ENCODE data around the gene SH3RF3. TPM values are rescaled to one million over a fixed set of nuclear protein-coding genes. Genes with fewer than 3 reads are reported as not detected.

SH3RF3 gene
- total RNA-seq, 2 donors from 2014 or later = 1.3 to 2.5 TPM

DNA sequence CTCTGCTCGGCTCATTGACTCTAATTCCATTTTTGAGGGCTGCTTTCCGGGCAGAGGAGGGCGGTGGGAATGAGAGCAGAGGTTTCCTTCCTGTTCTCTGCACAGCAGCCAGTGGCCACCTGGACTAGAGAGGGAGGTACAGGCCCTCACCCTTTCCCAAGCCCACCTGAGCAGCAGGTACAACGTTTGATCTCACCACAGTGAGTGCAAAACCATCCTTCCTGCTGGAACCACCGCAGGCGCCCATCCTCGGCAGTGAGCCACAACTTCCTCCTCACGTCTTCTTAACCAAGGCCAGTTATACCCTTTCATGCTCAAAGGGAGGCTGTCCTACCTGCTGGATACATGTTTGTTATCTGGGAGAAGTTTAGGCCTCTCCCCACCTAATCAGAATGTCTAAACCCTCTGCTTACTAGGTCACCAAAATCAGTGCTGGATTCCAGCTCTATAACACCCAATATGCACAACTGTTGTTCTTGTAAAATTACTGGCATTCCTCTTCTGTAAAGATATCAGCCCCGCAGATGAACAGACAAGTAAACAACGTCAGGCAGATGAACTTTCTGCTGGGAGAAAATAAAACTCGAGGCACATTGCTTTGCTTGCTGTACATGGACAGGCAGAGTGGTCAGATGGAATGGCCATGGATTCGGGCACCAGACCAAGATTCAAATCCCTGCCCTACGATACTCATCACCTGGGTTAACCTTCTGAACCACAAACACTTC lies 191.4 kb downstream of the SH3RF3 start:
- H3K4me1 ChIP-seq = no peaks in the 10 kb centered on the region
- no peak overlapping the region for H3K27ac ChIP-seq
- intact Hi-C loops (cut with DNase I) = no loop called here
- H3K9me3 ChIP-seq = no peaks in the 10 kb centered on the region
- TF ChIP-seq, protein P1, sequence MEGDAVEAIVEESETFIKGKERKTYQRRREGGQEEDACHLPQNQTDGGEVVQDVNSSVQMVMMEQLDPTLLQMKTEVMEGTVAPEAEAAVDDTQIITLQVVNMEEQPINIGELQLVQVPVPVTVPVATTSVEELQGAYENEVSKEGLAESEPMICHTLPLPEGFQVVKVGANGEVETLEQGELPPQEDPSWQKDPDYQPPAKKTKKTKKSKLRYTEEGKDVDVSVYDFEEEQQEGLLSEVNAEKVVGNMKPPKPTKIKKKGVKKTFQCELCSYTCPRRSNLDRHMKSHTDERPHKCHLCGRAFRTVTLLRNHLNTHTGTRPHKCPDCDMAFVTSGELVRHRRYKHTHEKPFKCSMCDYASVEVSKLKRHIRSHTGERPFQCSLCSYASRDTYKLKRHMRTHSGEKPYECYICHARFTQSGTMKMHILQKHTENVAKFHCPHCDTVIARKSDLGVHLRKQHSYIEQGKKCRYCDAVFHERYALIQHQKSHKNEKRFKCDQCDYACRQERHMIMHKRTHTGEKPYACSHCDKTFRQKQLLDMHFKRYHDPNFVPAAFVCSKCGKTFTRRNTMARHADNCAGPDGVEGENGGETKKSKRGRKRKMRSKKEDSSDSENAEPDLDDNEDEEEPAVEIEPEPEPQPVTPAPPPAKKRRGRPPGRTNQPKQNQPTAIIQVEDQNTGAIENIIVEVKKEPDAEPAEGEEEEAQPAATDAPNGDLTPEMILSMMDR (IDR thresholded peaks at IDR 0.05) = no peak
- no peaks in the 10 kb centered on the region for H3K36me3 ChIP-seq
- no peak overlapping the region for H3K9ac ChIP-seq (ENCODE audit: low read depth in 2 of 2, low read length in 2 of 2)
- no peak overlapping the region for H3K4me3 ChIP-seq
- DNase-seq = no peak
- no peaks in the 10 kb centered on the region for H3K27me3 ChIP-seq

DNA sequence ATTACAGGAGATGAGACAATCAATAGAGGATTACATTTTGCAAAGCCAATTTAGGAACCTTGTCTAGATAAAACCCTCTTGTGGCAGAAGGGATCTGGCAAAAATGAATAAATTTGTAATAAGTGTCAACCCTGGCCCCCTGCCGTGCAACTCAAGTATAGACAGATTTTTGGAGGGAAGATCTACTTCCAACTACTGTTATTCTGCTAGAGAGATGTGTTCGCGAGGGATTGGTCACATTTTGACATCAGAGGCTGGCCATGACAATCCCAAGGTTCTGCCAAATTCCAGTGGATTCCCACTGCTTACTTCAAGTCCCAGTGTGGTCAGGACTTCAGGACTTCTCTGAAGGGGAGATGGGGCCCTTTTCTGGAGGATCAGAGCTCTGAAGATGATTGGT lies 192.6 kb downstream of the SH3RF3 start:
- Histone ChIP-seq H3K27me3 (no peaks in the 10 kb centered on the region), H3K4me3 (no peak overlapping the region), H3K4me1 (no peaks in the 10 kb centered on the region), H3K9ac (ENCODE audit: low read depth in 2 of 2, low read length in 2 of 2) (no peak overlapping the region), H3K27ac (peak overlapping the region; percentile 61), H3K36me3 (no peaks in the 10 kb centered on the region), H3K9me3 (no peaks in the 10 kb centered on the region)
- no peak for DNase-seq
- intact Hi-C loops (cut with DNase I) = no loop called here
- TF ChIP-seq, protein P1 (IDR thresholded peaks at IDR 0.05) = no peak

DNA sequence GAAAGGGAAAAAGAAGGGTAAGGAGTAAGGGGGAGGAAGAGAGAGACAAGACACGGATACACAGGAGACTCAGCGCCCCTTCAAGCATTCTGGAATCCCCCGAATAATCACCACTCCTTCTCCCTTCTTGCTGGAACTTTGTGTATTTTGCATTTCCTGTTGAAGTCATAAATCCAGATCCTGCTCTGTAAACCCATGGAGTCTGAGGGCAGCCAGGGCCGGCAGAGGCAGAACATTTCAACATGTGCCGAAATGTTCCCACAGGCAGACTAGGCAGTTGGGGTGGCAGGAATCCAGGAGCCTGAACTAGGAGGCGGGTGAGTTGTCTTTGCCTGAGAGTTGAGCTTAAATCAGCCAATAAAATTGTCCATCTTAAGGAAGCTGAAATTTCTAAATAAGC lies 193.1 kb downstream of the SH3RF3 start:
- Histone ChIP-seq H3K36me3 (no peaks in the 10 kb centered on the region), H3K27me3 (no peaks in the 10 kb centered on the region), H3K9me3 (no peaks in the 10 kb centered on the region), H3K27ac (peak overlapping the region; percentile 61), H3K4me3 (no peak overlapping the region), H3K9ac (ENCODE audit: low read depth in 2 of 2, low read length in 2 of 2) (no peak overlapping the region), H3K4me1 (no peaks in the 10 kb centered on the region)
- intact Hi-C loops (cut with DNase I) = no loop called here
- TF ChIP-seq, protein P1 (IDR thresholded peaks at IDR 0.05) = no peak
- DNase-seq = peak; percentile 69

DNA sequence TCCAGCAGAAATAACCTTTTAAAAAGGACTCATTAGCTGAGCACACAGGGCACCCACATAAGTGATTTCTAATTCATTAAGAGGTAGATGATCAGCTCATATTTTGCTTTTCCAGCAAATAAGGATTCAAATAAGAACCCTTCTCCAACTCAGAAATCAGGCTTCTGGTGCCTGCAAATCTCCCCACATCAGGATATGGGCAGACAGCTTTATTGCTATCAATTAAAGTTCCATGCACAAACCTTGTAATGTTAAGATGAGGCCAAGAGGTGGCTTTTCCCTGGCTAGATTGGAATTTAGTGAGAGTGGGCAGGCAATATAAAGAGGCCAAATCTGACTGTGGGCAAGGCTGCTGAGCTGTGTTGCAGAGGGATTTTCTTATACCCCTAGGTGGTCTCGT lies 193.6 kb downstream of the SH3RF3 start:
- H3K9ac ChIP-seq (ENCODE audit: low read depth in 2 of 2, low read length in 2 of 2) = no peak overlapping the region
- no peak overlapping the region for H3K4me3 ChIP-seq
- H3K36me3 ChIP-seq = no peaks in the 10 kb centered on the region
- no peaks in the 10 kb centered on the region for H3K9me3 ChIP-seq
- H3K27me3 ChIP-seq = no peaks in the 10 kb centered on the region
- no peak for DNase-seq
- no peak overlapping the region for H3K27ac ChIP-seq
- intact Hi-C loops (cut with DNase I) = no loop called here
- no peaks in the 10 kb centered on the region for H3K4me1 ChIP-seq
- TF ChIP-seq, protein P1 (IDR thresholded peaks at IDR 0.05) = no peak

DNA sequence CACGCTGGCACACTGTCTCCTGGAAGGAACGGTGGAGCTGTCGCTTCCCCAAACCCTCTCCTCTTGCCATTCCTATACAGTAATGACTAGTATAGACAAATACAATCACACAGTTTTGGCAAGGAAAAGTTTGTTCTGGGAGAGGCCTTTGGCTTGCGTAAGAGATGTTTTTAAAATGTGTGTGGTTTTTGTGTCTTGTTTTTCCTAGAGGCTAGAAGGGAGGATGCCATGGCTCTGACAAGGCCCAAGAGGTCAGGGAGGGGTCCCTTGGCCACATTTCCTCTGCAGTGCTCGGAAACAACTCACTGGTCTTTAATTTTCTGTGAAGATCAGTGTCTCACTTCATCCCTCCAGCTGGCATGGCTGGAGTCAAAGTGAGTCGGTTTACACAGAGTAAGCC lies 195.9 kb downstream of the SH3RF3 start:
- TF ChIP-seq, protein P1 (IDR thresholded peaks at IDR 0.05) = no peak
- Histone ChIP-seq H3K4me3 (no peak overlapping the region), H3K9me3 (no peaks in the 10 kb centered on the region), H3K9ac (ENCODE audit: low read depth in 2 of 2, low read length in 2 of 2) (no peak overlapping the region), H3K27me3 (no peaks in the 10 kb centered on the region), H3K27ac (peak overlapping the region; percentile 12), H3K4me1 (no peaks in the 10 kb centered on the region), H3K36me3 (no peaks in the 10 kb centered on the region)
- intact Hi-C loops (cut with DNase I) = no loop called here
- DNase-seq = peak; percentile 40
